Kidney (tissue), 14 donors: ENCODE data around the gene RALGAPB. TPM values are rescaled to one million over a fixed set of nuclear protein-coding genes. Genes with fewer than 3 reads are reported as not detected.

Experiments
- DNase-seq, 5 donors: peaks; one replicate each; pipeline ENCODE4 v3.0.0-alpha.2; 2013 to 2020
- FAIRE-seq: peaks from 2 replicates; lab custom pipeline; 2012; peaks lifted over from hg19 to GRCh38; lab: Jason Lieb, UNC
- H3K27ac ChIP-seq, 2 donors: one replicate each; pipeline ENCODE4 v1.7.0; 2013; ENCODE audit warnings: low read depth in 2 of 2, low read length in 2 of 2, inconsistent platforms in 1 of 2
- H3K27me3 ChIP-seq: one replicate; pipeline ENCODE4 v1.7.1; 2013; ENCODE audit warnings: low read length, inconsistent platforms; ENCODE audit not compliant: control insufficient read depth, insufficient read depth
- H3K36me3 ChIP-seq, 3 donors: one replicate each; pipeline versions ENCODE4 v1.7.0 to v1.7.1; 2013; ENCODE audit warnings: low read length in 3 of 3, control low read depth in 1 of 3, inconsistent platforms in 1 of 3; ENCODE audit not compliant: insufficient read depth in 3 of 3, control insufficient read depth in 2 of 3
- H3K4me1 ChIP-seq, 3 donors: one replicate each; pipeline versions ENCODE4 v1.7.0 to v1.7.1; 2013; ENCODE audit warnings: low read length in 3 of 3, inconsistent platforms in 1 of 3, low read depth in 1 of 3; ENCODE audit not compliant: control insufficient read depth in 2 of 3, insufficient read depth in 2 of 3
- H3K4me3 ChIP-seq, 3 donors: one replicate each; pipeline versions ENCODE4 v1.7.0 to v1.8.1; 2013; ENCODE audit warnings: low read length in 3 of 3, control low read depth in 1 of 3, inconsistent platforms in 1 of 3
- H3K9ac ChIP-seq, 3 donors: one replicate each; pipeline versions ENCODE4 v1.7.0 to v1.7.1; 2013; ENCODE audit warnings: low read length in 3 of 3, control low read depth in 1 of 3, inconsistent platforms in 1 of 3
- H3K9me3 ChIP-seq, 3 donors: one replicate each; pipeline versions ENCODE4 v1.7.0 to v1.7.1; 2013; ENCODE audit warnings: low read length in 3 of 3, control low read depth in 1 of 3, inconsistent platforms in 1 of 3; ENCODE audit not compliant: control insufficient read depth in 2 of 3, insufficient read depth in 1 of 3
- CTCF ChIP-seq: IDR thresholded peaks from 3 replicates; pipeline ENCODE4 v1.5.1; 2012; ENCODE audit warnings: mild to moderate bottlenecking, moderate library complexity, borderline replicate concordance; ENCODE audit not compliant: insufficient read depth; ENCODE audit errors: extremely low read depth
- intact Hi-C: fragments of 100-400 bp; cut with DNase I; formaldehyde crosslinking; loops from one replicate; pipeline ENCODE4 v1.11.1; 2022
- microRNA-seq: library from miRNA; unstranded; fragments of <30 nt; microRNA quantifications from one replicate; pipeline ENCODE4 v1.2.0, GENCODE V29; 2020
- polyA plus RNA-seq: library from polyadenylated mRNA; stranded (reverse); fragments of 350-450 nt; fragmentation: Illumina TruSeq; extraction: RNeasy Lipid Tissue Mini Kit (QIAGEN cat#74804); gene quantifications from one replicate; pipeline ENCODE4 v1.2.3, GENCODE V29; 2014; ENCODE audit warnings: low read depth, low replicate concordance; ENCODE audit not compliant: insufficient read depth
- total RNA-seq: library from RNA; stranded (reverse); fragmentation: NEBNext Ultra II Directional; extraction: Animal tissue kit (Norgen Biotek cat#: 25700); gene quantifications from one replicate; pipeline ENCODE4 v1.2.1, GENCODE V29; 2021
- donor health status: control.
- donor health status: control.
- donor health status: control.
- donor health status: control.
- donor health status: control.
- donor health status: DM: yes; HTN: yes; CAD: no.
- donor health status: Normal renal cell carcinoma (clear cell type).

Gene RALGAPB
- total and polyA plus RNA-seq, 2 donors from 2014 or later, result 9.4 to 43.3 TPM

DNA sequence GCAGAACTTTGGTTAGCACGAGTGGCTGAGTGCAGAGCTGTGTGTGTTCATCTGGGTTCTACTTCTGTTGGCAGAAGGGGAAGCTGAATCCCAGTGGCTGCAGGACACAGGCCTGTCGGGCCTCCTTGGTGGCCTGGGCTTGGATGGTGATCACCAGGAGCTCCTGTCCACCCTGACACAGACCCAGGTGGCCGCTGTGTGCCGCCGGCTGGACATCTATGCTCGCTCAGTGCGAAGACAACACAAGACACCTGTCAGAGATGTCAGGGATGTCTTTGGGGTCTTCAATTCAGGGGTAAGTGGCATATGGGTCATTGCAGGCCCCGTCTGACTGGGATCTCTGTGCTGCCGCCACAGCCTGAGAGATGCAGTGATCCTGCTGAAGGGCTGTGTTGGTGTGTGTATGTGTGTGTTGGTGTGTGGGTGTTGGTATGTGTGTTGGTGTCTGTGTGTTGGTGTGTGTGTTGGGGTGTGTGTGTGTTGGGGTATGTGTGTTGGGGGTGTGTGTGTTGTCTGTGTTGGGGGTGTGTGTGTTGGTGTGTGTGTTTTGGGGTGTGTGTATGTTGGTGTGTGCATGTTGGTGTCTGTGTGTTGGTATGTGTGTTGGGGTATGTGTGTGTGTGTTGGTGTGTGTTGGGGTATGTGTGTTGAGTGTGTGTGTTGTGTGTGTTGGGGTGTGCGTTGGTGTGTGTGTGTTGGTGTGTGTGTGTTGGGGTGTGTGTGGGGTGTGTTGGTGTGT lies 154.4 kb downstream of the RALGAPB start:
- FAIRE-seq, result no peak
- no peaks in the 10 kb centered on the region for H3K9me3 ChIP-seq
- no peaks in the 10 kb centered on the region for H3K4me1 ChIP-seq
- H3K27ac ChIP-seq, result no peak overlapping the region
- no peaks in the 10 kb centered on the region for H3K27me3 ChIP-seq
- H3K9ac ChIP-seq, result no peak overlapping the region
- intact Hi-C loops, result no loop called here
- no peak for DNase-seq
- TF ChIP-seq CTCF, result no peak
- no peak overlapping the region for H3K4me3 ChIP-seq
- no peaks in the 10 kb centered on the region for H3K36me3 ChIP-seq

Small RNAs within 50 kb of the gene (microRNA-seq; reads per million reads assigned to microRNA genes)
- not detected for gene MIR548O2

Other genes starting within 250 kb of the RALGAPB start
- gene KIAA1755, start 212.1 kb upstream of the RALGAPB start, total RNA-seq, result 5.1 TPM
- gene KIAA1755, start 212.1 kb upstream of the RALGAPB start, polyA plus RNA-seq, result 1.5 TPM
- gene BPI, start 168.7 kb upstream of the RALGAPB start, total RNA-seq, result 0.16 TPM
- 1.5 TPM for gene BPI, start 168.7 kb upstream of the RALGAPB start, polyA plus RNA-seq
- 2.3 TPM for gene LBP, start 126.4 kb upstream of the RALGAPB start, total RNA-seq
- gene LBP, start 126.4 kb upstream of the RALGAPB start, polyA plus RNA-seq, result 1.2 TPM
- gene SNHG17, start 37.5 kb upstream of the RALGAPB start, total RNA-seq, result 33.2 TPM
- 19.7 TPM for gene SNHG17, start 37.5 kb upstream of the RALGAPB start, polyA plus RNA-seq
- gene ADIG, start 108.4 kb downstream of the RALGAPB start, total RNA-seq, result not detected
- gene ADIG, start 108.4 kb downstream of the RALGAPB start, polyA plus RNA-seq, result 0.58 TPM
- gene ARHGAP40, start 129.0 kb downstream of the RALGAPB start, total RNA-seq, result 20.2 TPM
- gene ARHGAP40, start 129.0 kb downstream of the RALGAPB start, polyA plus RNA-seq, result 1.3 TPM